ENCODE results near the gene ZNF384. TPM values are rescaled to one million over a fixed set of nuclear protein-coding genes. Genes with fewer than 3 reads are reported as not detected.

The ZNF384 gene
- total RNA-seq, 1 donor from 2014 or later: 39.3 TPM

DNA sequence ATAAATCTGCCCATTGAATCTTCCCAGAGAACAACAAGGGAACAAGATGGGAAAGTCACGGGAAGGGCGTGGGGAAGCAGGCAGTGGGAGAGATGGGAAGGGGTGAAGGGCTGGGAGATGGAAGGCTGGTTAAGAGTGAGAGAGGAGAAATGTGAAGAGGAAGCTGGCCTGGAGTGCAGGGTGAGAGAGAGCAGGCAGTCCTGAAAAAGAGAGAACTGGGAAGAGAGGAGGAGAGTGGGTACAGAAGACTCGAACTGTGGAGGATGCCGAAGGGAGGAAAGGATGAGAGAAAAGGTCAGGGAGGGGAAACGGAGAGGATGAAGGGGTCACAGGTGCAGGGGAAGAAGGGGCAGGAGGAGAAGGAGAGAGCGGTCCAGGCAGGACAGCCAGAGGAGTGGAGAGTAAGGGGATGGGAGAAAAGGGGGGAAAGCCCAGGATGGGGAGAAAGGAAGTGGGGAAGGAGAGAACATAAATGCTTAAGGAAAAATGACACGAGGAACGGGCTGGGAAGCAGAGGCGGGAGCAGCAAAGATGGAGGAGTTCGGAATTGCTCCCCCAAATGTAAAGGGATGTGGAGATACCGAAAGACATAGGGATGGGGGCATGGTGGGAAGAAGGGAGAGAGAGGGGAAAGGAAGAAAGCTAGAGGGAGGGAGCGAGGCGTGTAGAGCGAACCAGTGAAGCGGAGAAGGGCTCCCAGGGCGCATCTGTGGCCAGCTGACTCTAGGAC lies 10.2 kb upstream of the ZNF384 start:
- no peak for DNase-seq (ENCODE audit: low spot score)

DNA sequence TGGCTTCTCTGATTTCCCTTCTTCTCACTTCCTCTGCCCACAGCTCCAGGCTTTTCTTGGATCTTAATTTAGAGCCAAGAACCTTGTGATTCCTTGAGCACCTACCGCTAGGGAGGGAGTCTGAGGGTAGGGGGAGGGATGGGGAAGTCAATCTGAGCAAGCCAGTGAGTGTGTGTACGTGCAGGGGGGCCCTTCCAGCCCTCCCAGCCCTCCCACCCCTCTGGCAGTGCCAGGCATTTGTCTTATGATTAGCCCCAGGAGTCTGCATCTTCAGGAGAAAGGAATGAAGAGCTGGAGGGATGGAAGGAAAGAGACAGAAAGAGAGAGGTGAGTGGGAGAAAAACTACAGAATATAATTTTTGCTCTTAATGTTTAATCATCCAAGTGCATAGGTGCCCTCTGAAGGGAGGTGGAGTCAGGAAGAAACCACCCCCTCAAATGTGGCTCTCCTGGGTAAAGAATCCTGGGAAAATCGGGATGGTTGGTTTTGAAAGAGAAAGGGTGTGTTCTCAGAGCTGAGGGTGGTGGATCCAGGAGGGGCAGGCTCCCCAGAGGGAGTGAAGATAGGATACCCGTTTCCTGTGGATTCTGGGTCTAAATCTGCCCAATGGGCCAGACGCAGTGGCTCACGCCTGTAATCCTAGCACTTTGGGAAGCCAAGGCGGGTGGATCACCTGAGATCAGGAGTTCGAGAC lies 9.3 kb upstream of the ZNF384 start:
- DNase-seq (ENCODE audit: low spot score): no peak

DNA sequence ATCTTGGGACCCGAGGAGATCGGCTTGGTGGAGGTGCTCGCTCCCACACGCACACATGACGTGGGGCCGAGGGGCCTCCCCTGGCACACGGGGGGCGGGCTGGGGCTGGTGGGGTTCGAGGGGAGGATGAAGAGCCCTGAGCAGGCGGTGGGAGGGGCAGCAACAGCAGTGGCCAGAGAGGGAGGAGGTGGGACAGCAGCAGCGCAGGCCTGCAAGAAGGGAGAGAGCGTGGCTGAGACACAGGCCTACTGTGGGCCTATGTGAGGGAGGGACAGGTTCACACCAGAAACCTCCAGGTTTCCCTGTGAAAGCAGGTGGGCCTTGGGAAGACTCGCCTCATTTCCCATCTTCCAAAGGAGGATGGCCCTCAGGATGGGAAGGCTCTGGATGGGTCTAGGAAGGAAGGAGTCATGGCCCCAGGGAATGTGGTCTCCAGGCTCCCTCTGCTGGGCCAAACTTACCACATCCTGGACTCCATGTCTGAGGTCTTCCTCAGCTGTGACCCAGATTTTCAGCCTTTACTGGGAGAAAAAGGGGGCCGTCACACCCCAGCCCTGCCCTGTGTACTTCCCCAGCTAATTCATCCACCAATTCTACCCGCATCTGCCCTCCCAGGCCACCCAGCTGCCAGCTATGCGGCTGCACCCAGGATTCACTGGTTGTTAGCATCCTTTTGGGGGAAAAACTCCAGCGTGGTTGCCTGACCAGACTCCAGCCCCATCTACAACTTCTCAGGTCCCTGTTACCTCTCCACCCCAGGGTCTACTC lies 8.6 kb upstream of the ZNF384 start:
- DNase-seq (ENCODE audit: low spot score): no peak

DNA sequence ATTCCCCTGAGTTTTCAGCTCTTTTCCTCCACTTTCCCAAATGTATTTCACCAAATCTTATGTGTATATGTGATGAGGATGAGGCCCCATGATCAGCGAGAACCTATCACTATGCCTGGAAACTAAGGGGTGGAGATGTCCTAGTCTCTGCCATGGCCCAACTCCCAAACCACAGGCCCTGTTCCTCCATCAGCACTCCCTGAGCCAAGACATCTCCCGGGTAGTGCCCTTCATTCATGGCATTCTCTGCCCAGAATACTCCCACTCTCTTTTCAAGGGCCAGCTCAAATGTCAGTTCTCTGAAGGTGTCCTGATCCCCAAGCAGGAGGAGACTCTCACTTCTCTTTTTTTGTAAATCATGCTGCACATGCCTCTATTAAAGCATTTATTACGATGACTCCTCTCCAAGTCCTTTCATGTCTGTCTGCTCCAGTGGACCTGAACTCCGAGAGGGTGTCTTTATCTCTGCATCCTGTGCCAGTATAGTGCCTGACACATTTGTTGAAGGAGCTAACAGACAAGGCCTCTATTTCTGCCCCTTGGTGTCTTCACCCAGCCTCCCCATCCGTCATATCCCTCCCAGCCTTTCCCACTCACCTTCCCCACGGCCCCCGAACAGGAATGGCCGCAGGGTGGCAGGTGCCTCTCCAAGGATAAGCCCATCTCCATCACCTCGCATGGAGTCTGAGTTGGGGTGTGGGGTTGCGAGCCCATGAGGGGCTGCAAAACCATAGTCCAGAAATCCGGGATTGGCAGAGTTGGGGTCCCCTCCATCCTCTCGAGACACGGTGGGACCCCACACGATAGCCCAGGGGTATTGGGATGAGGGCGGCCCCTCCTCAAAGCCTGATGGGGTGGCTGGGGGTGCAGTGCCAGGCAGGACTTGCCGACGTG lies 7.8 kb upstream of the ZNF384 start:
- DNase-seq (ENCODE audit: low spot score): no peak

DNA sequence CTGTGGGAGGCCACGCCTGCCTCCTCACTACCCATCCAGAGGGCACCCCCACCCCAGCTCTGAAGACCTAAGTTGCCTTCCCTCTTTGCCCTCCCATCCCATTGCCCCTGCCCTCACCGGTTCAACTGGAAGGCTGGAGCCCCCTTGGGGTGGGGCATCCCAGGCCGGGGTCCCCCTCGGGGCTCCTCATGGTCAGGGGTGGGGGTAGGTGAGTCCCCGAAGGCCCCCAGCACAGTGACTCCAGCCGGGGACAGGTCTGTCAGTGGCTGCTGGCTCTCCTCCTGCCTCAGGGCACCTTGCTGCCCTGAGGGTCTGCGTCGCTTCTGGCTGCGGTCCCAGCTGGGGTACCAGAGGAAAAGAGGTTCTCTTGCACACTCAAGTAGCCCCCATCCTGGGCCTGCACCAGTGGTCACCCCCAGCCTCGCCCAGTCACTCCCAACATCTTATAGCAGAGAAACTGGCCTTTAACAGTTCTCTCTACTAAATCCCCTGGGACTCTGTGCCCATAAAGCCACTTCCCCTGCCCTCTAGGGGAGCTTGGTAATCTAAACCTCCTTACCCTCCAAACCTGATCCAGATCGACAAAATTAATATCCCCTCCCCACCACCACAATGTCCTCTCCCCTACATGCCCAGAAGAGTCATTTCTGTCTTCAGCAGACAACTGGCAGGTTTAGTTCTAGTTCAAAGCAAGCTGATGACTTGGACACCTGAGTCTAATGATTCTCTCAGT lies 6.3 kb upstream of the ZNF384 start:
- DNase-seq (ENCODE audit: low spot score): no peak

DNA sequence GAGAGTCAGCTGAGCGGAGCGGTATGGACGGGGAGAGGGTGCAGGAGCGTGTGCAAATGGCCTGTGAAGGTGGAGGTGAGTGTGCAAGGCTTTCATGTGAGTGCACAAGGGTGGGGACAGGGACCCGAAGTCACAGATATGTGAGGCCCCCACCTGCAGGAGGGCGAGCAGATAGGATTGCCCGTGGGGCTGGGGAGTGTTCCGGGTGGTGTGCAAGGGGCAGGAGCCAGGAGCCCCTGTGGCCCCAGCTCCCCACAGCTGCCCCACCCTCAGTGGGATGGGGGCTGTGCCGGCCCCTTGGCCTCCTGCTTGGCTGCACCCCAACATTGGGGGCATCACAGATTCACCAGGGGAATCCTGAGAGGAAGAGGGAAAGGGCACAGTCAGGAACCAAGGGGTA lies 5.5 kb upstream of the ZNF384 start:
- DNase-seq (ENCODE audit: low spot score): no peak

DNA sequence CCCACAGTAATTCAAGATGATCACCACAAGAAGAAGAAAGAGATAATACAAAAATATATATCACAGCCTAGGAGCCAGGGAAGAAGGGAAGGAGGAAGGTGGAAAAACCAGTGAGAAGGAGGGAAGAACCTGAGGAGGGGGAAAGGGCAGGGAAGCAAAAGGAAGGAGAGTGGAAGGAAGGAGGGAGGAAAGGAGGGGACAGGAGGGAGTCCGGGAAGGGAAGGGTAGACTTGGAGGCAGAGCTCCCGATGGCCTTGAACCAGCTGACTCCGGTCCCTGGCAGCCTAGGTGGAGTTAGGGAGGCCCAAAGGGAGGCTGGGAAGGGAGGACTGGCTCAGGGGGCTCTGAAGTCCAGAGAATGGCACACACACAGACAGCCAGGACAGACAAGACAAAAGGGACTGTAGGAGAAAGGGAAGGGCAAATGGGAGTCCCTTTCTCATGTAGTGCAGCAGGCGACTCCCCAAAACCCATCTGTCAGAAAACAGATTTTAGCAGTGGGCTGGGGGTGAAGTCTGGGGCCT lies 4.7 kb upstream of the ZNF384 start:
- no peak for DNase-seq (ENCODE audit: low spot score)

DNA sequence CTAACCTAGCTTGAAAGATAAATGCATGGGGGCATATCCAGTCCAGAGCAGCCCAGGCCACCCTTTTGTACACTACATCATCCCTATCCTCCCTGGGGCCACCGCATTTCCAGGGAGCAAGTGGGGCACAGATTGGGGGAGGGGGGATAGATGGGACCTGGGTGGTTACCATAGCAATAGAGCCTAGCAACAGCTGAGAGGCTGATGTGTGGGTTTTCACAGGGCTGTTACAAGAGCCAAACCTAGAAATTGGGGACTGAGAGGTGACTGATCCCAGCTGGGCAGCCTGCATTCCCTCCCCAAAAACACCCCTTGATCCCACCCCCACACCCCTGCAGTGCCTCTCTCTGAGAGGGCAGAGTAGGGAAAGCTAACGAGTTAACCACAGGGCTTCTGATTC lies 3.7 kb upstream of the ZNF384 start:
- no peak for DNase-seq (ENCODE audit: low spot score)

DNA sequence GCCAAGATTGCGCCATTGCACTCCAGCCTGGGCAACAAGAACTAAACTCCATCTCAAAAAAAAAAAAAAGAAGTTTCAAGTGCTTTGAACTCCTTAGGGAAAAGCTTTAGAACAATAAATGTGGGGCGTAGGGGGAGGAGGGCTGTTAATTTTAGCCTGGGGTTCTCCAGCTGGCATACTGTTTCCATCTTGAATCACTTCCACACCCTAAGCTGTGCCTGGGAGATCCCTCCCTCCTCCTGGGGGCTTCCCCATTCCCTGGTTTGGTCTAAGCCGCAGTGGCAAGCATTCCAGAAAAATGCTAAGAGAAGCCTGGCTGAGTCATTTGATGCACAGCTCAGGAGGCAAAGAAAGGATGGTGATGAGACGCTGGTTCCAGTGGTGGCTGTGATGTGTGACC lies 2.3 kb upstream of the ZNF384 start:
- DNase-seq (ENCODE audit: low spot score): no peak

DNA sequence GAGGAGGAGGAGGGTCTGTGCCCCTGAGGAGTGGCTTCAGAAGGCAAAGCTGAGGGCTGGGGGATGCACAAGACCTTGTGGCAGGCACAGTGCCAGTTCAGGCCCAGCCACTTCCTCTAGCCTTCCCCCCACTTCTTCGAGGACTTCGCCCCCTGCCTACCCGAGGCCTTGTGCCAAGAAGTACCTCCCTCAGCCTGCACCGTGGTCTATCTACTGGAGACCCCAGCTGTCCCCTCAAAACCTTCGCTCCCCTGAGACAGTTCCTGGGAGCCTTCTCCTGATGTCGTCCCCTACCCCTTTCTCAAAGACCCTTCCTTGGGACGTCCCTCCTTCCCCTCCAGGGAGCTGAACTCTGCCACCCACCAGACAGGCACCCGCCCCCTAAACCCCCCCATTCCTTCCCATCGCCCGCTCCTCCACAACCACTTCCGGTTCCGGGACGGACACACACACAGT lies 604 bp downstream of the ZNF384 start:
- no peak for DNase-seq (ENCODE audit: low spot score)

DNA sequence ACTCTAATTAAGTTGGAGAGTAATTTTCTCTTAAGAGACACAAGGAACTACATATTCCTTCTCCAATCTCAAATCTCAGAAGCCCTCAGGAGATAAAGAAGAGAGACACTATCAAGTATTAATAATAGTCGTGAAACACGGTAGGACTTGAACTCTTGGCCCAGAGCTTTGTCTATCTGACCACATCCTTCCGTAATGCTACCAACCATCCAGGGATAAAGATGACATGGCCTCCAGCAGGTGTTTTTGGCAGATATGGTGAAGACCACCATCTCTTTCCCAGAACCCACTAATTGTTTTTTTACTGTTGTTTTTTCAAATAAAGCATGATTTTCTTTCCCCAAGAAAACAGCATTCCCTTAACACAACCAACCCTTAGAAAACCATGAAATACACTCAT lies 3.4 kb downstream of the ZNF384 start:
- DNase-seq (ENCODE audit: low spot score): no peak

DNA sequence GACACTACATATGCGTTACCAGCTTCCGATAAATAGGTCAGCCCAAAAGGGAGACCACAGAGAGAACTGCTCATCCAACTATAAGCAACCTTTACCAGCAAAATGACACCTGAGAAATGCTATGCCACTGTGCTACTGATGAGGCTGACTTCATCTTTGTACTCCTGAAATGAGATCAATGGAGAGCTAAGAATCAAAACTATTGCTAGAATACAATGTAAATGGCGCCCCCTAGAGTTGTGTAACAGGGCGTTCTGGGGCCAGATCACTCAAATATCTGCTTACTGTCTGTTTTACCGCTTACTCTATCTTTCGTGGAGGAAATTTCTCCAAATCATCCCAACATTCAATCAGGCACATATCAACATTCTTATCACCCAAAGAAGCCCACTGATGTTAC lies 4.6 kb downstream of the ZNF384 start:
- DNase-seq (ENCODE audit: low spot score): no peak

DNA sequence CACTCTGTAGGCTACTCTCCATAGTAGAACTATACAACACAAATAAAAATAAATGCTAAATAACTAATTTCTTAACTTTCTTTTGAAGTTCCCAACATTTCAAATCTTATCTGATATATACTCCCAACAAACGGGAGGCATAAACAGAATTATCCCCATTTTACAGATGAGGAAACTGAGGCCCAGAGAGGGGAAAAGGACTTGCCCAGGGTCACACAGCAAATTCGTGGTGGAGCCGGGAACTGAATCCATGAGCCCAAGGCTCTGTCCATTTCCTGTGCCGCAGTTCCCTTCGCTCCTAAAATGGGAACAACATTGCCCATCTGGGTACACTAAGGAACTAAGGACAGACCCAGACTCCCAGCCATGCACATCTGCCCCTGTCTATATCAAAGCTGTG lies 12.2 kb downstream of the ZNF384 start:
- DNase-seq (ENCODE audit: low spot score): no peak

DNA sequence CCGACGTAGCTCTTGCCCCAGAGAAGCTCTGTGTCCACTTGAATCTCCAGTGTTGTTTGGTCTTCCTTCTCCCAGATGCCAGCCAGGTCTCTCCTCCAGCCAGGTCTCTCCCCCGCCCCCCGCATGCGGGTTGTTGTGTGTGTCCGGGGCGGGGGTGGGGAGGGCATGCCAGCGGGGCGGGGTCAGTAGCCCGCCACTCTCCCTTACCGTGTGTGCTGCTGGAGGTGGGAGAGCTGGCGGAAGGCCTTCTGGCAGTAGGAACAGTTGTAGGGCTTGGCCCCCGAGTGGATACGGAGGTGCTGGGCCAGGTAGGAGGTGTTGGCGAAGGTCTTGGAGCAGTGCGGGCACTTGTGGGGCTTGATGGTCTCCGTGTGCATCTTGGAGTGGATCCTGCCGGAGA lies 17.0 kb downstream of the ZNF384 start:
- no peak for DNase-seq (ENCODE audit: low spot score)

DNA sequence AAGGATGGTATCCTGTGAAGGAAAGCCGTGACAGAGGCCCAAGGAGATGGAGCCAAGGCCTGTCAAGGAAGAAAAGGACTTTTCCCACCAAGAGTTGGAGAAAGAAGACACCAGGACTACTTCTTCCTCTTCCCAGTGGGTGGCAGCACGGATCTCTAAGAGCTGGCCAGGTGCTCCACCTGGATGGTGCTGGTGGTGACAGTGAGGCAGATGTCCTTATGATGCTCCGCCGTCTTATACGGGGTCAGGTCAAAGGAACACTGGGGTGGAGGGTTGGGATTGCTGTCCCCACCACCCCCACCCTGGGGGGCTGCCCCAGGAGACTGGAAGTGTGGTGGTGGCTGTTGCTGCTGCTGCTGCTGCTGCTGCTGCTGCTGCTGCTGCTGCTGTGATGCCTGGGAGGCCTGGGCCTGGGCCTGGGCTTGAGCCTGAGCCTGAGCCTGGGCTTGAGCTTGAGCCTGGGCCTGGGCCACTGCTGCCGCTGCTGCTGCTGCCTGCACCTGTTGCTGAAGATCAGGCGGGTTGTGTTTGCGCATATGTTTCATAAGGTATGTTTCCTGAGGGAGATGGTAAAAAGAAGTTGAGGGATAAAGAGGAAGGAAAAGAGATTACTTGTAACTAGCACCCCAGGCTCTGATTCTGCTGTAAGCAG lies 21.5 kb downstream of the ZNF384 start:
- DNase-seq (ENCODE audit: low spot score): no peak

DNA sequence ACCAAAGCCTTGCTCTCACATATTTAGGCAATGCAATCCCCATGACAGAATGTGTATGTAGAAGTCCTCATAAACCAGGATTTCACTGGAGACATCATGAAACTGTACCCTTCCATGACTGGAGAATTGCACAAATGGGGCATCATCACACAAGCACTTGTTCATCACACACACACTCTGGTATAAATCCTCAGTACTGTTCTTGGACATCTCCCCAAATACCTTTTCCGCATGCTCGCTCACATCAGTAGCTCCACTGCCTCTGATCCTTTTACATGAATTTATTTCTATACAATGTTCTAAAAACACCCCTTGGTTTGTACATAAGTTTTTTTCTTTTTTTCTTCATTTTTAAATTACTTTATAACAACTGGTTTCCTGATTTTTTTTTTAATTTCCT lies 23.0 kb downstream of the ZNF384 start:
- DNase-seq (ENCODE audit: low spot score): no peak

DNA sequence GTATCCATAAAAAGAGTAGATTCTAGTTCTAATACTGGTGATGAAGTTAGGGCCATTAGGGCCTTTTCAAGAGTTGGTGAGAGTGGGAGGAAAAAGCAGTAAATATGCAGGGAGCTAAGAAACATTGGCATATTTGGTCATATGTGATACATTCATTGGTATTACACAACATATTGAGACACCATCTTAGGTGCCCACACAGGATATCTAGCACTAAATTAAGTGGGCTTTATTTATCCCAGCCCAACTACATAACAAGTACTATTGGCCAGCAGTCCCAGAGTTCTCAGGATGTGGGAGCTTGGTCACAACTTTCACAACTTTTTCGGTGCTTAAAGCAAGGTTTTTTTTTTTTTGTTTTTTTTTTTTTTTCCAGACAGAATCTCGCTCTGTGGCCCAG lies 24.3 kb downstream of the ZNF384 start:
- no peak for DNase-seq (ENCODE audit: low spot score)

DNA sequence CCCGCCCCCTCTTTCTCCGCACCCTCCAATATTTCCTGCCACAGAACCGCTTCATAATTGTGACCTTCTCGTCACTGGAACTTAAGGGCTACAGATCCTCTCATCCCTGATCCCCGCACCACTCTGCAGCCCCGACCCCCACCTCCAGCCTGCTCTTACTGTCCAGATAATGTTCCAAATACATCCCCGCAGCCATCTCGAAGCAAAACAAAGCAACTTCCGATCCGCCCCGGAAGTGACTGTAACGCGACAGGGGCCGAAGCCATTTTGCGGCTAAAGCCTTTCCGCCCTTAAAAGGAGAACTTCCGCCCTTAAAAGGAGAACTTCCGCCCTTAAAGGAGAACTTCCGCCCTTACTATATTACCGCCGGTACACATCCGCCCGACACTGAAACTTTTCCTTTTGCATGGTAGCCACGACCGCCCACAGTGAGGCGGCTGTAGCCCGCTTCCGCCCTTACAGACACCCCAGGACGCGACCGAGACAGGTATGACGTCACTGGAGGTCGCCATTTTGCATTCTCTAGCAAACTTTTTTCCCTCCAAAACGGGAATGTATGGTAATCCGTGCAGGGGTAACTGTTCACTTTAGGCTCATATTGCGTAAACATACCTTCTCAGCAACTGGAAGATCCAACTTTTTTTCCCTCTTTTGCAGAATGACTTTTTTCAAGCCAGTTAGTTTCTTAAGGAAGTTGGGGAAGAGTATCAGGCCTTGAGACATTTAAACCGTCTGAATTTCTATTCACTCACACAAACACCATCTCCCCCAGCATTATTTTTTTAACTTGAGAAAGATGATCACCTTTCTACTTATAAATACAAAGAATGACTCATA lies 26.1 kb downstream of the ZNF384 start, which contains the start of gene ING4:
Gene ING4, minus strand, starts transcription at position 214 of the 837 bp plus-strand sequence. Its CDS starts 18 bp downstream, at position 196.
- peak; percentile 96 for DNase-seq (ENCODE audit: low spot score)

DNA sequence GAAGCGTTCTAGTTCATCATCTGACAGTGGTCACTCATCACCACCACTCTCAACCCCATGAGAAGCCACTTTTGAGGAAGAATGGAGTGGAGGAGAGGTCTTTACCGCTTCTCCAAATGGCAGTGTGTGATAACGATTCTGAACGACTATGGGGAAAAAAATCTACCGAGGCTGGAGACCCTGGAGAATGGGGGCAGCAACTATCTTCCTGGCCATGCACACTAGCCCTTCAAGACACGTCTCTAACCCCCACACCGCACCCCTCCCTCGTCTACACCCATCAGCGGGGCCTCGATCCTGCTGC lies 26.6 kb downstream of the ZNF384 start:
- no peak for DNase-seq (ENCODE audit: low spot score)

All from mesenteric fat pad (tissue), 1 donor.